ENCODE results near the gene DRAXIN.

DRAXIN gene, protein sequence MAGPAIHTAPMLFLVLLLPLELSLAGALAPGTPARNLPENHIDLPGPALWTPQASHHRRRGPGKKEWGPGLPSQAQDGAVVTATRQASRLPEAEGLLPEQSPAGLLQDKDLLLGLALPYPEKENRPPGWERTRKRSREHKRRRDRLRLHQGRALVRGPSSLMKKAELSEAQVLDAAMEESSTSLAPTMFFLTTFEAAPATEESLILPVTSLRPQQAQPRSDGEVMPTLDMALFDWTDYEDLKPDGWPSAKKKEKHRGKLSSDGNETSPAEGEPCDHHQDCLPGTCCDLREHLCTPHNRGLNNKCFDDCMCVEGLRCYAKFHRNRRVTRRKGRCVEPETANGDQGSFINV

DNA sequence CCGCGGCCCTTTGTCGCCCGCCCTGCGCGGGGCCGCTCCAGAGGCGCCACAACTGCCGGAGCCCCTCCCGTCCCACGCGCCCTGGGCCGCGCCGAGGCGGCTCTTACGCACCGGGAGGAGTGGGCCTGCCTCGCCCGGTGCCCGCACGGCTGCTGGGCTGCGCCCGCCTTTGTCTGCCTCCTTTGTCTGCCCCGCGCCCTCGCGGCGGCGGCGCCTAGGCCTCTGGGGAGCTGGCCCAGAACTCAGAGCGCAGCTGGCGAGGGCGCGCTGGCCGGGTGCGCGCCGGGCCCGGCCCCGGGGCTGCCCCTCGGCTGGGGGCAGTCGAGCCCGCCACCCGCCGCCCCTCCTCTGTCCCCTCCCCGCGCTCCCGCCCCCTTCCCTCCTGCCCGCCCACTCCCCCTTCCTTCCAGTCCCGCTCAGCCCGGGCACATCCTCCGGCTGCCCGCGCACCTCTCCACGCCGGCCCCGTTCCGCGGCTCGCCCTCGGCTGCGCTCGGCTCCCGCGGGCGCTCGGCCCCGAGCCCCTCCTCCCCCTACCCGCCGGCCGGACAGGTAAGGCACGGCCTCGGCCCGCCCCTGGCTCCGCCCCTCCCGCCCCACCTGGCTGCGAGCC lies at the start of gene DRAXIN:
TSS of gene DRAXIN (plus strand) at position 409 of the 613 bp plus-strand sequence. CDS start 14,549 bp downstream, outside the sequence.
- no peak for DNase-seq (ENCODE audit: low read depth)

DNA sequence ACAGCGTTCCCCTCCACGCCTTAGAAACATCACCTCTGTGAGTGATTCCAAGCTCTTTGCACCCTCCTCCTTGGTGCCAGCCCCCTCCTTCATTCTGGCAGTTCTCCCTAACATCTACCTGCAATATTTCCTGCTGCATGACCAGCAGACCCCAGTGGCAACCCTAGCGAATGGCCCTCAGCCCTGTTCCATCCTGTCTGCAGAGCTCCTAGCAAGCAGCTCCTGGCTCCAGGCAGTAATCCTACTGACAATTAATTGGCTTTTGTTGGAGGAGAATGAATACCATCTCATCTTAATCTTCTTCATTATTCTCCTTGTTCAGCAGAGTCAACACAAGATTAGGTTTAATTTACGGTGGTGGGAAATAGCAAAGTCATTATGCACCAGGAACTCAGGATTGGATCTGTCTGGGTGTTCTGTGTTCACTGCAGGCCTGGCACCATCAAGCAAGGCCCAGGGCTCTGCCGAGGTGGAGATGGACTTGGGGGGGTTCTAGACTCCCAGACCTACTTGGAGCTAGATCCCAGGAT lies 49.7 kb upstream of the DRAXIN start:
- DNase-seq (ENCODE audit: low read depth) = no peak

DNA sequence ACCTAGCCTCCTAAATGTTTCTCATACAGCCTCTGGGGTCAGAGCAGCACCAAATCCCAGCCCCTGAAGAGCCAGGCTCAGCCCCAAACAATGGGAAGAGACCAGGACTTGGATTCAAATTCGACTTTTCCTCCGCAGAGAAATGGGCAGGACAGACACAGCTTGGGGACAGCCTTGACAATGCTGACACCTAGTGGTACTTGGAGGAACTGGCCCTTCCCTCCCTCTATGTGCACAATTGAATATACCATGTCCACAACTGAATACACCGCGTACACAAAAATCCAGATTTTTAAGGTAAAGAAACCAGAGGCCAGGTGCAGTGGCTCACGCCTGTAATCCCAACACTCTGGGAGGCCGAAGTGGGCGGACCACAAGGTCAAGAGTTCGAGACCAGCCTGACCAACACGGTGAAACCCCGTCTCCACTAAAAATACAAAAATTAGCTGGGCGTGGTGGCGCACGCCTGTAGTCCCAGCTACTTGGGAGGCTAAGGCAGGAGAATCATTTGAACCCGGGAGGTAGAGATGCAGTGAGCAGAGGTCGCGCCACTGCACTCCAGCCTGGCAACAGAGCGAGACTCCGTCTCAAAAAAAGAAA lies 49.0 kb upstream of the DRAXIN start:
- peak; percentile 42 for DNase-seq (ENCODE audit: low read depth)

DNA sequence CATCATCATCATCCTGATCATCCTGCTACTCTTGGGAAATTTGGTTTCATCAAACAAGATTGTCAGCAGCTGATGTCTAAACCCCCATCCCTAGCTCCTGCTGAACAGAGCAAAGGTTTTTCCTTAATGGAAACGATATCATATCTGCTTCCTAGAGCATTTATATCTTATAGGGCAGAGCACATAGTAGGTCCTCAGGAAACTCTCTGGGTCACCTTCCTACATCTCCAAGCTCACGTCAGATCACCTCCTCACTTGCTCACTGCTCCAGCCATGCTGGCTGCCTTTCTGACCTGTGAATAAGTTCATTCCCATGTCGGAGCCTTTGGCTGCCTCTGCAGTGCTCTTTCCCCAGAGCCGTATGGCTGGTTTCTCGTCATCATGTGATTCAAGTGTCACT lies 47.7 kb upstream of the DRAXIN start:
- DNase-seq (ENCODE audit: low read depth) = no peak

DNA sequence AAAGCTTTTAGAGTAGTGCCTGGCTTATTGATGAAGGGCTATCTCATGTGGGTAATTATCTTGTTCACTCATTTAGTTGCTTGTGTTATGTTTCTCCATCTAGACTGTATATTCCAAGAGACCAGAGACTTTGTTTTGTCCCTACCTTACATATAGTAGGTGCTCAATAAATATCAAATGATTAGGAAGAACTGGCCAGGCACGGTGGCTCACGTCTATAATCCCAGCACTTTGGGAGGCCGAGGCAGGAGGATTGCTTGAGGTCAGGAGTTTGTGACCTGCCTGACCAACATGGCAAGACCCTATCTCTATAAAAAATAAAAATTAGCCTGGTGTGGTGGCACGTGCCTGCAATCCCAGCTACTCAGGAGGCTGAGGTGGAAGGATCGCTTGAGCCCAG lies 46.2 kb upstream of the DRAXIN start:
- no peak for DNase-seq (ENCODE audit: low read depth)

DNA sequence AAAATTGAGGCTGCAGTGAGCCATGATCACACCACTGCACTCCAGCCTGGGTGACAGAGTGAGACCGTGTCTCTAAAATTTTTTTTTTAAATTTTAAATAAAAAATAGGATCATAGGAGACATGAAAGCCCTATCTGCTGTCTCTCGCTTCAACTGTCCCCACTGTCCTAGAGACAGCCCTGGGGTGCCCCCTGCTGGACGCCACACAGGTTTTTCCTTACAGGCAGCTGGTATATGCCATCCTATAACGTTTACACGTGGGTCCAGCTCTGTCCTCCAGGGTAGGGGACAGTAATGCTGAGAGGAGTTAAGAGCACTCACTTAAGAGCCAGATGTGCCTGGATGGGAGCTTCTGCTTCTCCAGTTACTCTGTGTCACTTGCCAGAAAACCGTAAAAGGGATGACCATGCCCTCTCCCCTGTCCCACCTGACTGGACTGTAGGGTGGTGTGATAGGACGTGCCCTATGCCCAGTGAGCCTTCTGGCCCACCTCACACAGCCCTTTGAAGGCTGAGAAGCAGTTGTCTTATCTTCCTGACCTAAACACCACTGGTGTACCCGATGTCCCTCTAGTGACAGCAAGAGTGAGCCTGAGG lies 45.7 kb upstream of the DRAXIN start:
- peak; percentile 58 for DNase-seq (ENCODE audit: low read depth)

DNA sequence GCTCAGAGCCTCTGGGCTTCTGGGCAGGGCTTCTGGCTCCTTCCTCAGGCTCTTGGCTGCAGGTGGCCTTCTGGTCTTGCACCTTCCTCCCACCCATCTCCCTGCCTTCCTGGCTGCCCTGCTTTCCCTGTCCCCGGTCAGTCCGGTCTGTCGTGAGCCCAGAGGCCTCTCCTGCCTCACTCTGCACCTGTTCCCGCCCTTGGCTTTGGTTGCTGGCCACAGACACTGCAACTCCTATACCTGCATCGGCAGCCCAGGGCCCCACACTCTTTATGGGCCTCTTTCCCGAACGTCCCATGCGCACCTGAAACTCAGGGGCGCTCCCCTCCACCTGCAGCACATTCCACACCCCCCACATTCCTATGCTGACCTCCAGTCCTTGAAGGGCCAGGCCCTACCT lies 45.2 kb upstream of the DRAXIN start:
- DNase-seq (ENCODE audit: low read depth) = no peak

DNA sequence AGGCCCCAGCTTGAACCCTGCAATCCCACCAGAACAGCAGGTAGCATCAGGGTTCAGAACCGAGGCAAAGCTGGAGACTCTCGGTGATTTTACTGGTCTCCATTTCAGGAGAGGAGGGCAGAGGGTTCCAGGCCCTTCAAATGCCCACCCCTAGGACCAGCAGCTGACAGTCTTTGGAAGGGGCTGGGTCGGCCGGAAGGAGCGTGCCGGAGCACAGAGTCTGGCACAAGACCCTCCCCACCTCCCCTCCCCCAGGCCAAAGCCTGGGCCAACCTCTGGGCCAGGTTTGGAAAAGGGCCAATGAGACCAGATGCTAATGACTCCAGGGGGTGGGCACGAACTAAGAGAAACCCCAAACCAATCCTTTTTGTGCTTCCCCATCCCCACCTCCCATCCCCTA lies 44.2 kb upstream of the DRAXIN start:
- DNase-seq (ENCODE audit: low read depth) = no peak

DNA sequence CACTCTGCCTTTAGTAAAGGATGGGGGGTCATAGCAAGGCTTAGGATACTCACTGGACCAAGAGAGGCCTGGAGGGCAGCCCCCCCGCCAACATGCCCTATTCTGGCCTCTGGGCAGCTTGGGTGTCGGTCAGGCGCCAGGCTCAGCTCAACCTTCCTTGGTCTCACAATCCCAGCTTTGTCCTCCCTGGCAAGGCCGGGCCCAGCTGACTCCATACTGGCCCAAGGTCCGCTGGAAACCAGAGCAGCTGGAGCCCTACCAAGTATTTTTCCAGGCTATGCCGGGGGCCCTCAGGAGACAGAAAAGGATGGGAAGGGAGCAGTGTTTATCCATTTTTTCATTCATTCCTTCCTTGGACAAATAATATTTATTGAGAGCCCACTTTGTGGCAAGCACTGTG lies 43.5 kb upstream of the DRAXIN start:
- DNase-seq (ENCODE audit: low read depth) = no peak

DNA sequence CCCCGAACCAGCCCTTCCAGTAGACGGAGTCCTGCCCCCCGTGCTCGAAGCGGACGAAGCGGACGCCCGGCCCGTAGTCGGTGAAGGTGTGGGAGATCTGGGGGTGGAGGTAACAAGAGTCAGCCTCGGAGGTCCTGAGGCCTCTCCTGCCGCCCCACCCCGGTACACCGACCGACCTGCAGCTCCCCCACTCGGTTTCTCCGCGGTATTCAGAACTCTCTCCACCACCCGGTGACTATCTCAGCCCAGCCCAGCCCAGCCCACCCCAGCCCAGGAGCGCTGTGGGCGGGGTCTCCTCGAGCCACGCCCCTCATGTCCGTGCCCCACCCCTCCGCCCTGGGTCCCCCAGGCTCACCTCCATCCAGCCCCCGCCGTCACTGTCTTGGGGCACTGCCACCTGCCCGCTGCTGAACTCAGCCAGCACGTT lies 42.8 kb upstream of the DRAXIN start:
- DNase-seq (ENCODE audit: low read depth) = no peak

DNA sequence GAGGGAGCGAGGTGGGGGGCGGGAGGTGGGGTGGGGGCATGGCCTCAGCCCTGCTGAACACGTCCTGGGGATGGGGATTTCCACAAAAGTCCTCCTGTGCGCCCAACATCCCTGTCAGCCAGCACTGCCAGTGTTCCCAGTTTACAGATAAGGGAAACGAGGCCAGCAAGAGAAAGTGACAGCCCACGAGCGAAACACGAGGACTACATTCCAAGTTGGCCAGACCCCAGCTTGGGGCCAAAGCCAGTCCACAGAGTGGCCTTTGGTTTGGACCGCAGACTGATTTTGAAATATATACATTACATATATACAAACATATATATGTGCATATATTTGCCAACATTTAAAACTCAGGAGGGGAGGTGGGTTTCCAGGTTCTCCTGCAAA lies 42.3 kb upstream of the DRAXIN start:
- no peak for DNase-seq (ENCODE audit: low read depth)

DNA sequence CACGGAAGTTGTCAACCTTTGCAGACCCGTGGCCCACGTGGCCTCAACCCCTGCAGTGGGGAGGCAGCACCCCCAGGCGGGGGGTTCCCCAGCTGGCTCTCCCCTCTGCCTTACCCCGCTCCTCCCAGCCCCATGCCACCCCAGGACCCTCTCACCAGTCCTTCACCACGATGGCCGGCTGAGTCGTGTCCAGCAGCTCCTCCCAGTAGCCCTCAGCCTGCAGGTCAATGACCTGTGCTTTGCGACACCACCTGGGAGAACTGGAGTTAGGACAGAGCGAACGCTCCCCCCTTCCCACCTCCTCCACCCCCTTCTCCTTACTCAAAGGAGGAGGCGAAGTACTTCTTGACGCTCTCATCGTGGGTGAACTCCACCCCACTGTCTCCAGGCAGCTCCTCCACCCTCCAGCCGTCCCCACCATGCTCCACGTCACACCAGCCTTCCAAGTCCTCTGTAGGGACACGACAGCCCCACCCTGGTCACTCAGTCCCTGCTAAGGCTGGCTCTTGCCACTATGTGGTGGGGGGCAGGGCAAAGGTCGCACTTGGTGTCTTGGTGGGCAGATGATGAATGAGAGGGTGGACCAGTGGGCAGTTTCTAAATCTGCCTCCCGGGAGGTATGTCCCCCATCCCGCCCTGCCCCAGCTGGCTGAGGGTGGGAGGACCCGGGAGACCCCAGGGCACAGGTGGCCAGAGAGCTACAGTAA lies 41.7 kb upstream of the DRAXIN start:
- no peak for DNase-seq (ENCODE audit: low read depth)

DNA sequence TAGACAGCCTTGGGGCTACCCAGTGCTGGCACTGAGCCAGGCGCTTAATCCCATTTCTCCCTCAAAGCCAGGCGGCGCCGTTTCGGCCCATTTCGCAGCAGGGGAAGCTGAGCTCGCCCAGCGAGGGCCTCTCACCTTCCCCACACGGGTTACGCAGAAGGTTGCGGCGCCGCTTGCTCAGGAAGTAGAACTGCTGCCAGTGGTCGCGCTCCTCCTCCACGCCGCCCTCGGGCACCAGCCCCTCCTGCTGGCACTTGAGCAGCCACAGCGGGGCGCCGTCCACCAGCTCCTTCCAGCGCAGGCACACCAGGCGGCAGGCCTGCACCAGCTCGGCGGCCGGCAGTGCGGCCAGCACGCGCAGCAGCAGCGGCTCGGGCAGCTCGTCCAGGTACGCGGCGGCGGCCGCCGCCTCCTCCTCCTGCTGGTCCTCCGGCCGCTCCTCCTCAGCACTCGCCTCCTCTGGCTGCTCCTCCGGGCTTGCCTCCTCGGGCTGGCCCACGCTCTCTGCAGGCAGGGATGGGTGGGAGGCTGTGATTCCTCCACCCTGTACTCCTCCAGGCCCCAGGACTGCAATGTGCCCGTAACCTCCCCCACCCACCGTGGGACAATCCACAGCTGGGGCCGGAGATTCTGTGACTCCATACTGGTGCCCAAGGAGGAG lies 41.0 kb upstream of the DRAXIN start:
- peak; percentile 66 for DNase-seq (ENCODE audit: low read depth)

DNA sequence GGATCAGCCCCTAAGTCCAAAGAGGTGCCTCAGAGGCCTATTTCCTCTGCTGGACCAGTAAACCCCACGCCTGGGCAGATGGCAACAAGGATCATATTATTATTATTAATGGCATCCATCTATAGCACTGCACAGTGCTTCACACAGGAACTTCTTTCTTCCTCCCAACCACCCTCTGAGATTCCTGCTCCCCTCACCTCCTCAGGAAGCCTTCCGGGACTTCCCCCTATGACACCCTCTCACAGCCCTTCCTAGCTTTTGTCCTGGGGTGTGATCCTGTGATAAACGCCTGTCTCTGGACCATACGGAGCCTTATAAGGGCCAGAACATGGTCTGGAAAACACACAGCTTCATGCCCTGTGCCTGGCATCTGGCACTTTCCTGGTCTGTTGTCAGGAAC lies 40.5 kb upstream of the DRAXIN start:
- no peak for DNase-seq (ENCODE audit: low read depth)

DNA sequence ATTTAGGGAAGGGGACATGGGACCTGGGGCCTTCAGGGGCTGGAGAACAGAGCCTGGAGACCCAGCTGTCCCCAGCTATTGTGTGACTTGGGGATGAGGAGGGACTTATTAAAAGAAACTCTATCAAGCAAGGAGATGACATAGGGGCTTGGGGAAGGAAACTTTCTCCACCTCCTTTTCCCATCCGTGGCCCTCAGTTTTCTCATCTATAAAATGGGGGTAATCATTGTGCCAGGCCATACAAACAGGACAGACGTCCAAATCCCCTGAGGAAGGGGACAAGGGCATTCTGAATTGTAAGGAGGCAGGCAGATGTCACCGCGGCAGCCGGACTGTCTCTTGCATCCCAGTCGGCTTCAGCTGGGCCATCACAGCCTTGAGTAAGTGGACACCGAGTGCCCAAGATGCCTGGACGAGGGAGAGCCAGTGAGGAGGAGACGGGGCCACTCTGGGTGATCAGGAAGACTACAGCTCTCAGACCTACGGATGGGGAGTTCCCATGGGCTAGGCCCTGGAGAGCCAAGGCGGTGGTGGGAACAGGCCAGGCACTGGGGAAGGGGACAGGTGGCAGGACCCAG lies 39.2 kb upstream of the DRAXIN start:
- no peak for DNase-seq (ENCODE audit: low read depth)

DNA sequence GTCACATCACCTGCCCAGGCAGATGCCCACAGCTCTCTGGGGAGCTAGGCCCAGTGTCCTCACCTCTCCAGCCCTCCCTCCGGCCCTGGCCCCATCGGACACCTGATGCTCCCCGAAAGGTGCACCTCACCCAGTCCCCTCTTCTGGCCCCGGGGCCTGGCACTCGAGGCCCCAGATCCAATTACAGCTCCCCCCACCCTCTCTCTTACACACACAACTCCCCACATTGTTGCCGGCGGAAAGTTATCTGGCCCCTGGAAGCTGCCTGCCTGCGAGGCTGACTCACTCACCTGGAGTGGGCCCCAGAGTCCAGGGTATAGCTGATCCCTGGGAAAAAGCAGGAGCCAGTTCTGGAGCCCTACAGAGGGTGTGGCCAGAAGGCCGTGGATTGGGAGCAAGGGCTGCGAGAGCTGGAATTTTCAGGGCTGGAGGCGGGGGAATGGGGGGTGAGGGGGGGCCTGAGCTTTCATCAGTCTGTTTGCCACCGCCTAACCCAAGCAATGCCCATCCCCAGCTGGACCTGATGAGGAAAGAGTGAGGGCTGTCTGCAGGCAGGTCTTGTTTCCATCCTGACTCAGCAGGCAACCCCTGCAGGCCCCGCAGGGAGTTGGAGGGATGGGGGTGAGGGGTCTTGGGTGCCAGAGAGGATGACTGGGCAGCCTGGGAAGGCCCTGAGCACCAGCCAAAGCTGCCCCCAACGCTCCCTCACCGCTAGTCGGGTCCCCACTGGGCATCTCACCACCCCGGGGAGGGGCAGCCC lies 38.2 kb upstream of the DRAXIN start:
- no peak for DNase-seq (ENCODE audit: low read depth)

DNA sequence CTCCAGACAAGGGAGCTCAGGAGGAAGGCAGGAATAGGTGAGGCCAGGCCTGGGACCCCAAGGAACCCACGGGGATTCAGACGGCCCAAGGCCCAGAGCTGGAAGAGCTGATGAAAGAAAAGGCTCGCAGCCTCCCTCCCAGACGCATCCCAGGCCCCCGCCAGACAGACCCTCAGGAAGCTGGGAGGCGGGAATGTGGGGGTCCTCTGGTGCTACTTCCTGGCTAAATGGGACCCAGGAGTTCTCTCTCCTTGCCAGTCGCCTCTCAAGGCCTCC lies 37.7 kb upstream of the DRAXIN start:
- DNase-seq (ENCODE audit: low read depth) = no peak

DNA sequence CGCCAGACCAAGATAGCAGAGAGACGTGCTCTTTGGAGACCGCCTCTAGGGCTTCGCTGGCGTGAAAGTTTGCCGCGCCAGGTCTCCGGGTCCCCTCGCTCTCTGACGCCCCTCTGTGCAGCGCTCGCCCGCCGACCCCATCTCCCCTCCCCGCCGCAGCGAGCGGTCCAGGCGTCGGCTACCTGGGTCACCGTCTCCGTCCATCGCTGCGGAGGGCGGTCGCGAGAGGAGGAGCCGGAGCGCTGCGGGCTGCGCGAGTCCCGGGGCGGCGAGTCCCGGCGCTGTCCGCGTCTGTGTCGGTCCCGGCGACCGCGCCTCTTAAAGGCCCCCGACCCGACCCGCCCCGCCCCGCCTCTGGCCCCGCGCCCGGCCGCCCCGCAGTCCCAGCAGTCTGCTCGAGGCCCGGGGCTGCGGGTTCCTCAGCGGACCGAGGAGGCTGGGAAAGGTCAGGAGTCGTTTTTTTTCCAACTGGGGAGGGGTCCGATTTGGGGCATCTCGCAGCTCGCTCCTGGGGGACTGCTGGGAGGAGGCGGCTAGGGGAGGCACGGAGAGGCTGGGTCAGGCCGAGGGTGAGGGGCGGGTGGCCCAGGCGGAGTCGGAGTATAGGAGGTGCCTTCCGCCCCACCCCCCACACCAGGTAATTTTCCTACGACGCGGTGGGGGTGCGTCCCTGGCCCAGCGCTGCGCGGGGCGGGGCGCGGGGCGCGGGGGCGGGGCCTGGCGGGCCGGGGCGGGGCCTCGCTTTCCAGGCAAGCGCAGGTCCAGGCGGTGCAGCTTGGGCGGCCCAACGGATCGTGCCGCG lies 37.2 kb upstream of the DRAXIN start, which contains the start of the genes FBXO2 and FBXO44:
TSS of gene FBXO2 (minus strand) at position 293 of the 802 bp plus-strand sequence. CDS start at position 204, 89 bp downstream.
TSS of gene FBXO44 (plus strand) at position 741 of the 802 bp plus-strand sequence. CDS start 959 bp downstream, outside the sequence.
- DNase-seq (ENCODE audit: low read depth) = peak; percentile 55
